ENCODE measurements around the gene SNX3.

DNA sequence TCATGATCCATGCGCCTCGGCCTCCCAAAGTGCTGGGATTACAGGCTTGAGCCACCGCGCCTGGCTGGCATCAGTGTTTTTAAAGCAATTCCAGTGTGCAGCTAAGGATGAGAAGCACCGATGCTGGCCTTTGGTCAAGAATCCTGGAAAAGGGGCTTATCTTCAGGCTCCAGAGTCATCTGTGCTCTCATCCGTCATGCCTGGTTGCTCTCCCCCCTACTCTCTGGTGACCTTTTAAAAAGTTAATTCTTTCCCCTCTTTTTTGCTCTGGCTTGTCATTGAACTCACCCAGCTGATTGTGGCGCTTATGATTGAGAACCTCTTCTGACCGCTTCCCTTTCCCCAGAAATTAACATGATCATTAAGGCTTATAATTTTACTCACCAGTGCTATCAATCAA is 66.3 kb downstream of the SNX3 start:
- no peak for TF ChIP-seq CTCF (IDR thresholded peaks at IDR 0.05)
- TF ChIP-seq POLR2A (IDR thresholded peaks at IDR 0.05) = no peak

Measured in suprapubic skin (tissue), 3 donors.